HG02943 (cell line): Measurements from ENCODE around the gene ATF7.

ENCODE experiments used
- ATAC-seq: cut with Tn5 transposase; IDR thresholded peaks from one replicate; pipeline ENCODE4 v1.9.1; 2021; ENCODE audit warnings: mild to moderate bottlenecking, low read depth, moderate library complexity; ENCODE audit not compliant: unreplicated experiment

ATF7 gene

DNA sequence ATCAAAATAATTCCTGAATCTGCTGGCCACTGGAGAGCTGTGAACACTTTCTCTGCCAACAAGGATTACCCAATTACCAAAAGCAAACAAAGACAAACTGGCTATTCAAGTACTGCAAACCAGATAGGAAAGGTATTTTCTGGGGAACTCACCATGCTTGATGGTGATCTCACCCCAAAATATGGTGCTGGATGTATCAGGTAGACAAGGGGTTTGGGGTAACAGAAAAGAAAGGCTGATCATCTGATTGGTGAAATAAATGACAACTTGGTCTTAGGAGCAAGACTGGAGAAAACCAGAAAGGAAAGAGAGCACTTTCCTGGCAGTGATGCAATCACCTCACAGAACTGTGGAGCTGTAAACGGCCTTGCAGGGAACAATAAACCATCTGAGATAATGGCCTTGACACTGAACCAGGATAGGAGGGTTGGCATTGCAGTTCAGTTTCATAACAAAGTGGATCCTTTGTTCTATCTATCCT is 87.9 kb downstream of the ATF7 start:
- no peak for ATAC-seq

- ATAC-seq, result no peak
Observed at GRCh38 chr12:53536962-53537361, 89.2 kb downstream of the ATF7 start.

GRCh38 chr12:53533471-53533870 is 92.7 kb downstream of the ATF7 start:
- no peak for ATAC-seq

DNA sequence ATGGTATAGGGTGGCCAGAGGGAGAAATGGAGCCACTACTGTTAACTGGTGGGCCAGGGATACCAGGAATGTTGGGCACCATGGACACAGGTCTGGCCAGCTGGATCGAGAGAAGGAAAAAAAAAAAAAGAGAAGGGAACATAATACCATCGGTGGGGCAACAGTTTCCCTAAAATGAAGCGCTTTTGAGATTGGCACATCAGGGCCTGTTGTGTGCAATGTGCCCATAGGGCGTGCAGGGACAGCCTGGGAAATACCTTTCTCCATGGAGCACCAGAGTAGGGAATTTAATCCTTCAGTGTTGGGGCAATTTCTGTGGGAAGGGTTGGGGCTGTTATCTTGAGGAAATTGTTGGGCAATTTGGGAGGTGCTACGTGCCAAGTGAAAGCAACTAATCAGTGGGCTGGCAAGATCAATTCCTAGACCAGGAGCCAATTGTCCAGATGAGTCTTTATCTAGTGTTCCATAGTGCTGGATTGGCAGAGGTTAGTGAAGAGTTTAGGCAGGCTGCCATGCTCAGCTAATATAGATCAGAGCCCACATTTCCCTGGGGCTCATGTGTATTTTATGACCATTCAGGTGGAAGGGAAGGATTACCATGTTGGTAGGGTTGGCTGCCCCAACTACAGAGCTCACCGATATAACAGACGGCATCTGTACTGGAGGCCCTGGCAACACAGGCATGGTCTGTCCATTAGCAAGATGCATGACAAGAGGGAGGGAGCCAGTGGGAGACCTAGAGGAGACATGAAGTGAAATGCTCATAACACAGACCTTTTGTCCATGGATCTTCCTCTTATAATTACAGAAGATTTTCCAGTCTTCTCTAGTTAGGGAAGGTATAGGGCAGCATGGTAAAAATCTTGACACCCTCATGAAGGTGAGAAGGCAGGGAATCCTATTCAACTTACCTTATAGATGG is 93.4 kb downstream of the ATF7 start:
- no peak for ATAC-seq

DNA sequence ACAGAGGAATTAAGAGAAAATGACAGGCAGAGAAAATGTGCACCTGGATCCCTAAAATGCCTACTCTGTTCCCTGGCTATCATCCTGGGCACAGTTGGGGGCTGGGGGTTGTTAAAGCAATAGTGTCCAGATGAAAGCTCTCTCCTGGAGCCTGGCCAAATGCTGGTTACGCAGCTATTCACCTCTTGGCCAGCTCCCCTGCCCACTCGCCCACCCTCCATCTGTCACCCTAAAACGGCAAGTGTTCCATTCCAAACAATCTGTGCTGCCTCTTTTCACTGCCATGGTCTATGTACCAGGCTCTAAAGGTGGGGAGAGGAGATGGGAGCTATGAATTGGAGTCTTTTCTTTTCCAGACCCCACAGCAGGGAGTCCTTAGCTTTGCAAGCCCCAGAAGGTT is 94.2 kb downstream of the ATF7 start:
- ATAC-seq, result no peak

GRCh38 chr12:53530920-53531319 is 95.3 kb downstream of the ATF7 start:
- ATAC-seq, result no peak

DNA sequence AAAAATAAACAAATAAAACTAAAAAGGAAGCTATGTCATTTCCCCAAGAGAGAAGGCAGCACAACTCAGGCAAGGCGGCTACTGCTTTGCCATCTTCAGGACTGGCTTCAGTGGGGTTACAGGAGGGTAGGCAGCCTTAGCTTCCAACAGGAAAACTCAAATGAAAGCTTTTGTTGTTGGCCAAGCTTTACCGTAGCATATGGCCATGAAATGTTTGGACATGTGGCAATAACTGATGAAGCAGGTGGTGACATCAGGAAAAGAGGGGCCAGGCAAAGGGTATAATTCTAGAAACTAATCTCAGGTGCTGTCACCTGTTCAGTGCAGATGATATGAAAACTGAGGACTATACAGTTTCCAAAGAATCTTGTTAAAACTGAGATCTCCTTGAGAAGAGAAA is 96.1 kb downstream of the ATF7 start:
- ATAC-seq, result no peak

DNA sequence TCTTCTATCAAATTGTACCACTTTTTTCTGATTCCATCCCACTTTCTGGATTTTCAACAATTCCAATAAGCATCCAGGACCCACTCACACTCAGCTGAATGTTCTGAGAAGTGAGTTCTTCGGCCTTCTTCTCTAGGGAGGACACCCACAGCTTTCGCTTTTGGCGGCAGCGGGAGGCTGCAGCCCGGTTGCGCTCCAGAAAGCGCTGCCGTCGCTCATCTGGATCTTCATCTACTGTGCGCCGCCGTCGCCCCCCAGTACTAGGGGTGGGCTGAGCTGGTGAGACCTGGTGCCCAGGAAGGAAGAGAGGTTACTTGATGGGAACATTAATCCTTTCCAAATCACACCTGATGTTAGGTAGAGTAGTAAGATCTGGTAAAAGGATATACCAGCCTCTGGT is 101.7 kb downstream of the ATF7 start:
- ATAC-seq, result no peak

DNA sequence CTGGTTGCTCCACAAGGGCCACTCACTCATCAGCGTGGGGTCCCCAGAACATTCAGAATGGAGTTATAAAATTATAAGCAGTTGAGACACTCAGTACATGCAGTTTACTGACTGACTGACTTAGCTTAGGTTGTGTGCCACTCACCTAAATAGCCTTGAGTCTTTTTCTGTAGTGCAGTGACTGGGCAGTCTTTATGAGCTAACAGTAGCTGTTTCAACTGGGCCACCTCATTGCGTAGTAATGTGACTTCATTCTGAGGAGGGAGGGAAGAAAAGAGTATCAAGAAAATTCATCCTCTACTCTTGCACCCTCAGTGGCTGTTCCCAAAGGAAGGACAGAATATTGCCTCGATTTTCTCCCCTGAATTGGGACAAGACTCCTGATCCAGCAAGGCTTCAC is 103.1 kb downstream of the ATF7 start:
- no peak for ATAC-seq

GRCh38 chr12:53518381-53518780 is 107.8 kb downstream of the ATF7 start:
- ATAC-seq, result no peak

- no peak for ATAC-seq
Observed at GRCh38 chr12:53516758-53517455, 109.3 kb downstream of the ATF7 start.

GRCh38 chr12:53515291-53515680 is 110.9 kb downstream of the ATF7 start:
- ATAC-seq, result no peak

- ATAC-seq, result no peak
Observed at GRCh38 chr12:53514628-53515290, 111.4 kb downstream of the ATF7 start.

GRCh38 chr12:53513712-53514410 is 112.3 kb downstream of the ATF7 start:
- ATAC-seq, result no peak

DNA sequence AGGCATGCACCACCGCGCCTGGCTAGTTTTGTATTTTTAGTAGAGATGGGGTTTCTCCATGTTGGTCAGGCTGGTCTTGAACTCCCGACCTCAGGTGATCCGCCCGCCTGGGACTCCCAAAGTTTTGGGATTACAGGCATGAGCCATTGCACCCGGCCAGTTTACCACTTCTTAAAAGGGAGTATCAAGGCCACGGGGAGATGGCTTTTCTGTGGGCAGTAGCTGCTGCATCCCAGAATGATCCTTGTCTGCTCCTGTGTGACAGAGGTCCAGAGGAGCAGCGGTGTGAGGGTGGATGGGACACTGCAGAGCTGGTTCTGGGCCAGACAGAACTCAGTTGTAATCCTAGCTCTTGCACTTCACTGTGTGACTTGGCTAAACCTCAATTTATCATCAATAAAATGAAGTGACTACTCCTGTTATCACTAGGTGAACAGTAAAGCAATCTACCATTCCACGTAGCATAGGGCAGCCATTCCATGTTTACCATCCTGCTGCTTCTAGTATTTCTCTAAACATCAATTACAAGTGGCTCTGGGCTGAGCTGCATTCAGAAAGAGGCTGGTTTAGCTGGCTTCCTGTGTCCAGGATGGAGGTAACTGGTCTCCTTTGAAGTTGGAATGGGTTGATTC is 115.9 kb downstream of the ATF7 start:
- ATAC-seq, result no peak

GRCh38 chr12:53508534-53509170 is 117.5 kb downstream of the ATF7 start:
- peak; percentile 68 for ATAC-seq

DNA sequence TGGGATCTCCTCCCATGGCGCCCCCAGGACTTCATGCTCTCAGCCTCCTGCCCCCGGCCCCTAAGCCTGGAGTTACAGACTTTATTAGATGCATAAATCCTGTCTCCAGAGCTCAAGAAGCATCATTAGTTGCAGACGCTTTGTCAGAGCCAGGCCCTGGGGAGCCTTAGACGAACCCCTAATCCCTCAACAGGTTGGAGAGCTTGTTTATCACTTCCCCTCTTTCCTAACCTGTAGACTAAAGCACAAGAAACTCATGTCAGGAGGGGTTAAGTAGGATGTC is 118.6 kb downstream of the ATF7 start:
- no peak for ATAC-seq

DNA sequence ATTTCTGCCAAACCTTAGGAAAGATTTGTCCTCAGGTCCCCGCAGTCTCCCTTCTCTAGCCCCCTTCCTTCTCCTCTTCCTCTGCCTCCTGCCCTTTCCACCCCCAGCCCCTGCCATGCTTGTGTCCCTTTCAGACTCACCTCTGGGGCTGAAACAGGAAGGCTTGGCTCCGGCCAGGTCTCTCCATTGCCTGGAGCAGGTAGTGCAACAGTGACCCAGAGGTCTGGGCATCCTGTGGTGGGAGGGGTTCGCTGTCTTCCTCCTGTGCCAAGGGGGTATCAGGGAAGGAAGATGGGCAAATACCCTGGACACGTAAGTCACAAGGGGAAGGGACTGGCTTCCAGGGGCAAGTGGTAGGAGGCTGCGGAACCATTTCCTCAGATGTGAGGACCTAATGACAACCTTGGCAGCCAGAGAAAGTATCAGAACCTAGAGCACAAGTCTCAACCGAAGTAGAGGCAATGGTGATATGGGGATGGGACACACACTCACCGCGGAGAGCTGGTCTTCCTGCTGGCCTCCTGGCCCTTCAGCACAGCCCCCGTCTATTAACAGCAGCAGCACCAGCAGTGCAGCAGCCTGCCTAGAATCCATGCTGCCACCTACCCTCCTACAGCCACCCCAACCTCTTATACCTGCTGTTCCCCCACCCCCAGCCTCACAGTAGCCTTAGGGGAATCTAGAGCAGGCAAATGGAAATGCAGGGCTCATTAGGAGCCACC is 119.1 kb downstream of the ATF7 start, which contains the start of gene NPFF:
TSS of gene NPFF (minus strand) at position 604 of the 722 bp plus-strand sequence. CDS start at position 594, 10 bp downstream.
- ATAC-seq, result no peak

- no peak for ATAC-seq
Observed at GRCh38 chr12:53506450-53506785, 119.8 kb downstream of the ATF7 start.
